ENCODE measurements around the gene RAMP2.

DNA sequence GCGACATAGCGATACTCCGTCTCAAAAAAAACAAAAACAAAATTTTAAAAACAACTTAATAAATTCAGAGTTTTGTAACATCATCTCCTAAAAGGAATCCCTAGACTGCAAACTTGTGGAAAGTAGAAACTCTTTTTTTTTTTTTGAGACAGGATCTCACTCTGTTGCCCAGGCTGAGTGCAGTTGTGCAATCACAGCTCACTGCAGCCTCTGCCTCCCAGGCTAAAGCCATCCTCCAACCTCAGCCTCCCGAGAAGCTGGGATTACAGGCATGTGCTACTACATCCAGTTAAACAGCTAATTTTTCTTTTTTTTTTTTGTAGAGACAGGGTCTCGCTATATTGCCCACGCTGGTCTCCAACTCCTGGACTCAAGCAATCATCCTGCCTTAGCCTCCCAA is 35.9 kb upstream of the RAMP2 start:
- TF ChIP-seq, protein P1, sequence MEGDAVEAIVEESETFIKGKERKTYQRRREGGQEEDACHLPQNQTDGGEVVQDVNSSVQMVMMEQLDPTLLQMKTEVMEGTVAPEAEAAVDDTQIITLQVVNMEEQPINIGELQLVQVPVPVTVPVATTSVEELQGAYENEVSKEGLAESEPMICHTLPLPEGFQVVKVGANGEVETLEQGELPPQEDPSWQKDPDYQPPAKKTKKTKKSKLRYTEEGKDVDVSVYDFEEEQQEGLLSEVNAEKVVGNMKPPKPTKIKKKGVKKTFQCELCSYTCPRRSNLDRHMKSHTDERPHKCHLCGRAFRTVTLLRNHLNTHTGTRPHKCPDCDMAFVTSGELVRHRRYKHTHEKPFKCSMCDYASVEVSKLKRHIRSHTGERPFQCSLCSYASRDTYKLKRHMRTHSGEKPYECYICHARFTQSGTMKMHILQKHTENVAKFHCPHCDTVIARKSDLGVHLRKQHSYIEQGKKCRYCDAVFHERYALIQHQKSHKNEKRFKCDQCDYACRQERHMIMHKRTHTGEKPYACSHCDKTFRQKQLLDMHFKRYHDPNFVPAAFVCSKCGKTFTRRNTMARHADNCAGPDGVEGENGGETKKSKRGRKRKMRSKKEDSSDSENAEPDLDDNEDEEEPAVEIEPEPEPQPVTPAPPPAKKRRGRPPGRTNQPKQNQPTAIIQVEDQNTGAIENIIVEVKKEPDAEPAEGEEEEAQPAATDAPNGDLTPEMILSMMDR (conservative IDR thresholded peaks at IDR 0.05), result no peak
- no peak for TF ChIP-seq ZFX (IDR thresholded peaks at IDR 0.05)
